Ascending aorta (tissue), 2 donors: ENCODE data around the gene IL4R. TPM values are rescaled to one million over a fixed set of nuclear protein-coding genes. Genes with fewer than 3 reads are reported as not detected.

Source experiments
- DNase-seq, 2 donors: peaks; one replicate each; pipeline ENCODE4 v3.0.0-alpha.2; 2019; ENCODE audit warnings: low spot score in 2 of 2
- H3K27ac ChIP-seq, 2 donors: fragments of 200-600 bp; sonication (generic); one replicate each; pipeline ENCODE4 v1.5.1; 2016 to 2017; ENCODE audit warnings: mild to moderate bottlenecking in 1 of 2
- H3K27me3 ChIP-seq: fragments of 200-600 bp; sonication (generic); one replicate; pipeline ENCODE4 v1.5.1; 2017
- H3K36me3 ChIP-seq, 2 donors: fragments of 200-600 bp; sonication (generic); one replicate each; pipeline ENCODE4 v1.5.1; 2016
- H3K4me1 ChIP-seq, 2 donors: fragments of 200-600 bp; sonication (generic); one replicate each; pipeline ENCODE4 v1.5.1; 2016 to 2017; ENCODE audit warnings: mild to moderate bottlenecking in 1 of 2
- H3K4me3 ChIP-seq, 2 donors: fragments of 200-600 bp; sonication (generic); one replicate each; pipeline ENCODE4 v1.5.1; 2016 to 2017; ENCODE audit warnings: mild to moderate bottlenecking in 1 of 2
- H3K9me3 ChIP-seq, 2 donors: fragments of 200-600 bp; sonication (generic); one replicate each; pipeline ENCODE4 v1.5.1; 2016
- CTCF ChIP-seq, 3 experiments: fragments of 200-600 bp in 2 of 3; fragments of 450-650 bp in 1 of 3; sonication (generic) in 2 of 3; IDR thresholded peaks; one replicate each; pipeline ENCODE4 v1.5.1; 2016 to 2019; ENCODE audit warnings: antibody characterized with exemption in 3 of 3, mild to moderate bottlenecking in 1 of 3, moderate library complexity in 1 of 3
- intact Hi-C: fragments of 100-400 bp; cut with DNase I; formaldehyde crosslinking; loops from one replicate; pipeline ENCODE4 v1.15.1; 2023
- total RNA-seq: library from RNA; depleted of rRNA; stranded (reverse); fragments of >200 nt; gene quantifications from one replicate; pipeline ENCODE4 v1.1.0, GENCODE V29; 2016

Gene IL4R
- total RNA-seq, 1 donor from 2014 or later = 88.7 TPM

GRCh38 chr16:27337024-27337423, 23.2 kb downstream of the IL4R start:
- Histone ChIP-seq H3K4me3 (no peak overlapping the region), H3K36me3 (peaks cover 24 to 37% of the 10 kb centered on the region in 2 donors)
- DNase-seq = no peak

GRCh38 chr16:27339180-27339579, 25.4 kb downstream of the IL4R start:
- no peaks in the 10 kb centered on the region for H3K4me1 ChIP-seq
- H3K4me3 ChIP-seq = no peak overlapping the region
- no peaks in the 10 kb centered on the region for H3K27me3 ChIP-seq
- no peaks in the 10 kb centered on the region for H3K9me3 ChIP-seq
- no peak overlapping the region for H3K27ac ChIP-seq
- H3K36me3 ChIP-seq = peaks cover 31 to 52% of the 10 kb centered on the region in 2 donors
- no peak for TF ChIP-seq CTCF (IDR thresholded peaks at IDR 0.05)
- intact Hi-C loops = loop anchor here (2.0 kb wide), 1 partner anchor 24 kb away; no protein-coding TSS in a partner anchor
- DNase-seq = no peak

More at GRCh38 chr16:27337024-27337423, 23.2 kb downstream of the IL4R start:
- intact Hi-C loops = no loop called here
- no peaks in the 10 kb centered on the region for H3K4me1 ChIP-seq
- H3K9me3 ChIP-seq = no peaks in the 10 kb centered on the region
- no peak for TF ChIP-seq CTCF (IDR thresholded peaks at IDR 0.05)
- no peak overlapping the region for H3K27ac ChIP-seq
- H3K27me3 ChIP-seq = no peaks in the 10 kb centered on the region

DNA sequence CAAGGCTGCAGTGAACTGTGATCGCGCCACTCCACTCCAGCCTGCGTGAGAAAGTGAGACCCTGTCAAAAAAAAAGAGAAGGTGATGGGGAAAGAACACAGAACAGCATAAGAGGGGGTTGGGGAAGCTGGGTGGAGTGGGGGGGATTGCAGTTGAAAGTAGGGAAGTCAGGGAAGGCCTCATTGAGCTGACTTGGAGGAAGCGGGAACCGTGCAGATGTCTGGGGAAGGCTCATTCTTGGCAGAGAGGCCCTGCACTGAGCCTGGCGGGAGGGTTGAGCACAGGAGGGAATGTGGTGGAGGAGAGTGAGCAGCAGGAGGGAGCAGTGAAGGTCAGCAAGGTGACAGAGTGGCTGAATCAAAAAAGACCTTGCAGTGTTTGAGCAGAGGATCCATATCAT, 26.9 kb downstream of the IL4R start:
- peaks cover 34 to 49% of the 10 kb centered on the region in 2 donors for H3K36me3 ChIP-seq
- no peaks in the 10 kb centered on the region for H3K4me1 ChIP-seq
- H3K9me3 ChIP-seq = no peaks in the 10 kb centered on the region
- no peak overlapping the region for H3K27ac ChIP-seq
- DNase-seq = no peak
- H3K27me3 ChIP-seq = no peaks in the 10 kb centered on the region
- intact Hi-C loops = no loop called here
- no peak for TF ChIP-seq CTCF (IDR thresholded peaks at IDR 0.05)
- no peak overlapping the region for H3K4me3 ChIP-seq

GRCh38 chr16:27341549-27341948, 27.8 kb downstream of the IL4R start:
- DNase-seq = no peak
- Histone ChIP-seq H3K27me3 (no peaks in the 10 kb centered on the region), H3K27ac (no peak overlapping the region), H3K4me1 (no peaks in the 10 kb centered on the region), H3K36me3 (peaks cover 40 to 54% of the 10 kb centered on the region in 2 donors), H3K9me3 (no peaks in the 10 kb centered on the region), H3K4me3 (no peak overlapping the region)
- intact Hi-C loops = no loop called here
- TF ChIP-seq CTCF (IDR thresholded peaks at IDR 0.05) = no peak

DNA sequence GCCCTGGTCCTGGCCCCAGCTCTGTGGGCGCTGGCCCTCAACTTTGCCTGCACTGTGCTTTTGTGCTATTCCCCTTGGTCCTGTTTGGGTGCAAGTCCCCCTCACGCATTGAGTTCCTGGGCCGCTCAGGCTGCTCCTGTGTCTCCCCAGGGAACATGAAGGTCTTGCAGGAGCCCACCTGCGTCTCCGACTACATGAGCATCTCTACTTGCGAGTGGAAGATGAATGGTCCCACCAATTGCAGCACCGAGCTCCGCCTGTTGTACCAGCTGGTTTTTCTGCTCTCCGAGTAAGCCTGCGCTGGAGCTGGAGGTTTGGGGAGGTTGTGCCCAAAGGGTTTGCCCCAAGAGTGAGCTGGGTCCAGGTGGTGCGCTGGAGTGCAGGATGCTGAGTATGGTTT, 28.2 kb downstream of the IL4R start:
- H3K9me3 ChIP-seq = no peaks in the 10 kb centered on the region
- H3K27ac ChIP-seq = no peak overlapping the region
- H3K27me3 ChIP-seq = no peaks in the 10 kb centered on the region
- no peak overlapping the region for H3K4me3 ChIP-seq
- DNase-seq = no peak
- peaks cover 44 to 56% of the 10 kb centered on the region in 2 donors for H3K36me3 ChIP-seq
- no peaks in the 10 kb centered on the region for H3K4me1 ChIP-seq
- TF ChIP-seq CTCF (IDR thresholded peaks at IDR 0.05) = no peak
- intact Hi-C loops = no loop called here

GRCh38 chr16:27344721-27345120, 30.9 kb downstream of the IL4R start:
- H3K36me3 ChIP-seq = peaks cover 51 to 80% of the 10 kb centered on the region in 2 donors
- H3K4me3 ChIP-seq = no peak overlapping the region
- TF ChIP-seq CTCF (IDR thresholded peaks at IDR 0.05) = no peak
- H3K27me3 ChIP-seq = no peaks in the 10 kb centered on the region
- H3K9me3 ChIP-seq = no peaks in the 10 kb centered on the region
- H3K27ac ChIP-seq = no peak overlapping the region
- no peaks in the 10 kb centered on the region for H3K4me1 ChIP-seq
- DNase-seq = no peak
- intact Hi-C loops = no loop called here
